ENCODE measurements around the gene SNCG. TPM values are rescaled to one million over a fixed set of nuclear protein-coding genes. Genes with fewer than 3 reads are reported as not detected.

Gene SNCG
- total and polyA plus RNA-seq, 2 donors from 2014 or later: 41.3 to 92.8 TPM

DNA sequence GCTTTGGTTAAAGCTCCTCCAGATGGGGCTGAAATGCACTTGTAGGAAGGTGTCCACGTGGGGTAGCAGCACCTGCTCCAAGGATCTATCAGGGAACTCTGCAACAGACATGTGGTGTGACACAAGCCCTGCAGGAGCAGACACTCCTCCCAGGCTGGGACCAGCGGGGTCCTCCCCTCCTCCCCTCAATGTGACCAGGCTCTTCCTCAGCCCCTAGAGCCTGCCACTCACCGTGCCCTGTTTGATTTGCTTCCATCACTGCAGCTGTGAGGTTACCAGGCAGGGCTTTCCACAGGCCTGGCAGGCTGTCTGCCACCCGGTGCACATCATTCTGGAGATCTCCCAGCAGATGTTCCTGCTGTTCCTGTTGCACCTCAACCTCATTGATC is 14.4 kb upstream of the SNCG start:
- TF ChIP-seq, protein P1, sequence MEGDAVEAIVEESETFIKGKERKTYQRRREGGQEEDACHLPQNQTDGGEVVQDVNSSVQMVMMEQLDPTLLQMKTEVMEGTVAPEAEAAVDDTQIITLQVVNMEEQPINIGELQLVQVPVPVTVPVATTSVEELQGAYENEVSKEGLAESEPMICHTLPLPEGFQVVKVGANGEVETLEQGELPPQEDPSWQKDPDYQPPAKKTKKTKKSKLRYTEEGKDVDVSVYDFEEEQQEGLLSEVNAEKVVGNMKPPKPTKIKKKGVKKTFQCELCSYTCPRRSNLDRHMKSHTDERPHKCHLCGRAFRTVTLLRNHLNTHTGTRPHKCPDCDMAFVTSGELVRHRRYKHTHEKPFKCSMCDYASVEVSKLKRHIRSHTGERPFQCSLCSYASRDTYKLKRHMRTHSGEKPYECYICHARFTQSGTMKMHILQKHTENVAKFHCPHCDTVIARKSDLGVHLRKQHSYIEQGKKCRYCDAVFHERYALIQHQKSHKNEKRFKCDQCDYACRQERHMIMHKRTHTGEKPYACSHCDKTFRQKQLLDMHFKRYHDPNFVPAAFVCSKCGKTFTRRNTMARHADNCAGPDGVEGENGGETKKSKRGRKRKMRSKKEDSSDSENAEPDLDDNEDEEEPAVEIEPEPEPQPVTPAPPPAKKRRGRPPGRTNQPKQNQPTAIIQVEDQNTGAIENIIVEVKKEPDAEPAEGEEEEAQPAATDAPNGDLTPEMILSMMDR (IDR thresholded peaks at IDR 0.05; ENCODE audit: borderline replicate concordance, extremely low read depth, insufficient read depth): no peak

DNA sequence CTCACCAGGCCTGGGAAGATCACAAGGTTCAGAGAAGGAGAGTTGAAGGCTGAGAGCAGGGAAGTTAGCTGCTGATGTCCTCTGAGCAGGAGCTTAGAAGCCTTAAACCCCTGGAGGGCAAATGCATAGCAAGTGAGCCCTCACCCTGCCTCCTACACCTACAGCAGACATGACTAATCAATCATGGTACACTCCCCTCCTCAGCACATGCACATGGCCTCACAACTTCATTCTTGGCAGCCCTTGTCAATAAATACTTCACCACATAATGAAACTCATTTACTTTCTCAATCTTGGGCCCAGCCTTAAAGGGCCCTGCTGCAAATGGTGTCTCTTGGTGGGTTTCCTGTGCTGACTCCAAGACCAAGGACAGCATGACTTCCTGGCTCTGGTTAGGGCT is 13.9 kb upstream of the SNCG start:
- H3K36me3 ChIP-seq (ENCODE audit: control insufficient read depth in 2 of 3, insufficient read depth in 3 of 3, low read length in 3 of 3): no peaks in the 10 kb centered on the region
- H3K9me3 ChIP-seq (ENCODE audit: control insufficient read depth in 2 of 3, insufficient read depth in 1 of 3, low read length in 3 of 3): no peaks in the 10 kb centered on the region
- no peak overlapping the region for H3K4me3 ChIP-seq (ENCODE audit: low read length in 3 of 3)
- H3K9ac ChIP-seq (ENCODE audit: low read length in 3 of 3): no peak overlapping the region
- no peak for FAIRE-seq
- H3K27ac ChIP-seq (ENCODE audit: low read depth in 2 of 2, low read length in 2 of 2): no peak overlapping the region
- intact Hi-C loops (cut with DNase I): no loop called here
- no peak for DNase-seq
- H3K27me3 ChIP-seq (ENCODE audit: control insufficient read depth, insufficient read depth, low read length): no peaks in the 10 kb centered on the region
- H3K4me1 ChIP-seq (ENCODE audit: control insufficient read depth in 2 of 3, insufficient read depth in 2 of 3, low read depth in 1 of 3, low read length in 3 of 3): peaks cover 0 to 29% (median 0%) of the 10 kb centered on the region in 3 donors
- TF ChIP-seq, protein P1 (IDR thresholded peaks at IDR 0.05; ENCODE audit: borderline replicate concordance, extremely low read depth, insufficient read depth): no peak

More for the DNA sequence above, 14.4 kb upstream of the SNCG start:
- Histone ChIP-seq H3K4me3 (ENCODE audit: low read length in 3 of 3) (no peak overlapping the region), H3K36me3 (ENCODE audit: control insufficient read depth in 2 of 3, insufficient read depth in 3 of 3, low read length in 3 of 3) (no peaks in the 10 kb centered on the region), H3K27me3 (ENCODE audit: control insufficient read depth, insufficient read depth, low read length) (no peaks in the 10 kb centered on the region), H3K9ac (ENCODE audit: low read length in 3 of 3) (no peak overlapping the region), H3K27ac (ENCODE audit: low read depth in 2 of 2, low read length in 2 of 2) (no peak overlapping the region), H3K4me1 (ENCODE audit: control insufficient read depth in 2 of 3, insufficient read depth in 2 of 3, low read depth in 1 of 3, low read length in 3 of 3) (peaks cover 0 to 29% (median 0%) of the 10 kb centered on the region in 3 donors), H3K9me3 (ENCODE audit: control insufficient read depth in 2 of 3, insufficient read depth in 1 of 3, low read length in 3 of 3) (no peaks in the 10 kb centered on the region)
- peak in 1 of 5 donors; percentile 31 for DNase-seq
- FAIRE-seq: no peak
- intact Hi-C loops (cut with DNase I): no loop called here

DNA sequence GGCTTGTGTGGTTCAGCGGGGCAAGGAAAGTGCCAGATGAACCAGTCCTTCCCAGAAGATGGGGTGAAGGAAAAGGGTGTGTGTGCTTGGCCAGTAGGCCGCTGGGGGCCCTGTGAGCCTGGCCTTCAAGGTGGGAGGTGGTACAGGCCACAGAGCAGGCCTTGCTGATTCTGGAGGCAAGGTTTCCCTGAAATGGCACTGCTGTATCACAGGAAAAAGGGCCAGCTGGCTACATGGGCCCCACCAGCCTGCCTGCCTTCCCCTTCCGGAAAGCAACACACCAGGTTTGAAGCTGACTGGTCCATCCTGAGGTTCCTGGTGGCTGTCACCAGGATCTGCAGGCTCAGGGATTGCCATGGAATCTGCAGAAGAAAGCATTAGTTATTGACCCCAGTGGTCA is 13.5 kb upstream of the SNCG start:
- Histone ChIP-seq H3K4me3 (ENCODE audit: low read length in 3 of 3) (no peak overlapping the region), H3K9ac (ENCODE audit: low read length in 3 of 3) (no peak overlapping the region), H3K27ac (ENCODE audit: low read depth in 2 of 2, low read length in 2 of 2) (no peak overlapping the region), H3K27me3 (ENCODE audit: control insufficient read depth, insufficient read depth, low read length) (no peaks in the 10 kb centered on the region), H3K4me1 (ENCODE audit: control insufficient read depth in 2 of 3, insufficient read depth in 2 of 3, low read depth in 1 of 3, low read length in 3 of 3) (peaks cover 0 to 29% (median 0%) of the 10 kb centered on the region in 3 donors), H3K9me3 (ENCODE audit: control insufficient read depth in 2 of 3, insufficient read depth in 1 of 3, low read length in 3 of 3) (no peaks in the 10 kb centered on the region), H3K36me3 (ENCODE audit: control insufficient read depth in 2 of 3, insufficient read depth in 3 of 3, low read length in 3 of 3) (no peaks in the 10 kb centered on the region)
- no peak for DNase-seq
- TF ChIP-seq, protein P1 (IDR thresholded peaks at IDR 0.05; ENCODE audit: borderline replicate concordance, extremely low read depth, insufficient read depth): no peak
- intact Hi-C loops (cut with DNase I): no loop called here
- FAIRE-seq: no peak
